Astrocyte of the cerebellum (primary cell): ENCODE measurements around the gene CGREF1.

Experiments used
- DNase-seq: peaks from one replicate; pipeline ENCODE4 v3.0.0-alpha.2; 2011; ENCODE audit warnings: low read depth
- H3K4me3 ChIP-seq: 2 replicates; pipeline ENCODE4 v1.5.1; 2011; ENCODE audit warnings: mild to moderate bottlenecking, low read depth, low read length, moderate library complexity
- CTCF ChIP-seq: IDR thresholded peaks from 2 replicates; pipeline ENCODE4 v1.5.1; 2012; ENCODE audit warnings: low read length, low read depth, moderate library complexity, mild to moderate bottlenecking; ENCODE audit errors: missing control alignments
- in situ Hi-C: cut with HindIII; loops from 2 replicates; pipeline ENCODE4 v1.10.0; 2017; ENCODE audit warnings: low sequenced_read_pairs

CGREF1 gene

GRCh38 chr2:27149570-27150405 lies 30.9 kb upstream of the CGREF1 start:
- H3K4me3 ChIP-seq: no peak overlapping the region
- no peak for TF ChIP-seq CTCF
- no peak for DNase-seq
- in situ Hi-C loops: no loop called here

- no peak for DNase-seq
- in situ Hi-C loops: no loop called here
- no peak for TF ChIP-seq CTCF
- H3K4me3 ChIP-seq: no peak within 1 kb of the TSS
Measured at GRCh38 chr2:27148801-27149439, 30.0 kb upstream of the CGREF1 start, which contains the start of gene TCF23. Gene TCF23 (plus strand): TSS chr2:27149004. CDS start chr2:27149134, 130 bp downstream.

- H3K4me3 ChIP-seq: no peak overlapping the region
- in situ Hi-C loops: no loop called here
- no peak for TF ChIP-seq CTCF
- no peak for DNase-seq
Measured at GRCh38 chr2:27147935-27148334, 29.0 kb upstream of the CGREF1 start.

GRCh38 chr2:27145682-27146081 lies 26.8 kb upstream of the CGREF1 start:
- in situ Hi-C loops: no loop called here
- no peak for TF ChIP-seq CTCF
- DNase-seq: no peak
- no peak overlapping the region for H3K4me3 ChIP-seq

- in situ Hi-C loops: no loop called here
- H3K4me3 ChIP-seq: no peak overlapping the region
- TF ChIP-seq CTCF: no peak
- no peak for DNase-seq
Measured at GRCh38 chr2:27143285-27143684, 24.4 kb upstream of the CGREF1 start.

- no peak for DNase-seq
- no peak within 1 kb of the TSS for H3K4me3 ChIP-seq
- TF ChIP-seq CTCF: no peak
- in situ Hi-C loops: no loop called here
Measured at GRCh38 chr2:27139310-27139709, 20.4 kb upstream of the CGREF1 start, which contains the start of gene PRR30. Gene PRR30 (minus strand): TSS chr2:27139410. CDS start chr2:27138329, 1,081 bp downstream.
